HG02870 (cell line): Measurements from ENCODE around the gene CP.
A peak's percentile ranks its signal among the peaks of the same experiment; 100 is the strongest.
"Not testable (repeated sequence)": the region's sequence is repeated elsewhere in the genome, so short reads cannot be mapped to it uniquely, and the experiment has no call there.

Experiments used
- ATAC-seq: cut with Tn5 transposase; IDR thresholded peaks from one replicate; pipeline ENCODE4 v1.9.1; 2021; ENCODE audit warnings: mild to moderate bottlenecking, moderate library complexity; ENCODE audit not compliant: unreplicated experiment

Gene CP

GRCh38 chr3:149221783-149222517 lies at the start of gene CP:
Gene CP (minus strand): TSS chr3:149221829. CDS start chr3:149221792, 37 bp downstream.
- ATAC-seq, result no peak

GRCh38 chr3:149270180-149270579 lies 48.6 kb upstream of the CP start:
- no peak for ATAC-seq

GRCh38 chr3:149269687-149270086 lies 48.1 kb upstream of the CP start:
- no peak for ATAC-seq

- peak; percentile 65 for ATAC-seq
These were observed 45.9 kb upstream of the CP start for GRCh38 chr3:149267565-149267964.

- ATAC-seq, result no peak
These were observed 45.1 kb upstream of the CP start for GRCh38 chr3:149266736-149267135.

- ATAC-seq, result no peak
These were observed 42.2 kb upstream of the CP start for GRCh38 chr3:149263856-149264255.

- no peak for ATAC-seq
These were observed 37.1 kb upstream of the CP start for GRCh38 chr3:149258714-149259113.

- no peak for ATAC-seq
These were observed 36.7 kb upstream of the CP start for GRCh38 chr3:149258298-149258697.

- ATAC-seq, result no peak
These were observed 30.6 kb upstream of the CP start for GRCh38 chr3:149252272-149252671.

GRCh38 chr3:149251186-149251585 lies 29.6 kb upstream of the CP start:
- no peak for ATAC-seq

GRCh38 chr3:149247929-149248691 lies 26.5 kb upstream of the CP start:
- peak; percentile 60 for ATAC-seq

- no peak for ATAC-seq
These were observed 25.5 kb upstream of the CP start for GRCh38 chr3:149247008-149247710.

- ATAC-seq, result peak; percentile 75
These were observed 24.3 kb upstream of the CP start for GRCh38 chr3:149245738-149246451.

- ATAC-seq, result peak; percentile 44
These were observed 21.9 kb upstream of the CP start for GRCh38 chr3:149243540-149243939.

- ATAC-seq, result no peak
These were observed 17.8 kb upstream of the CP start for GRCh38 chr3:149239357-149239936.

GRCh38 chr3:149238268-149238667 lies 16.6 kb upstream of the CP start:
- ATAC-seq, result not testable (repeated sequence)

GRCh38 chr3:149235599-149236424 lies 14.2 kb upstream of the CP start:
- no peak for ATAC-seq

GRCh38 chr3:149234671-149235245 lies 13.1 kb upstream of the CP start:
- no peak for ATAC-seq

GRCh38 chr3:149233323-149233722 lies 11.7 kb upstream of the CP start:
- no peak for ATAC-seq
